Osteoblast (primary cell): ENCODE data around the gene SHB. TPM values are rescaled to one million over a fixed set of nuclear protein-coding genes. Genes with fewer than 3 reads are reported as not detected.

Source experiments
- DNase-seq: peaks from one replicate; pipeline ENCODE4 v3.0.0; 2011; ENCODE audit warnings: low spot score, mixed read lengths; ENCODE audit not compliant: insufficient read length; ENCODE audit errors: missing footprints
- H2AFZ ChIP-seq: 2 replicates; pipeline ENCODE4 v1.6.0; 2011; ENCODE audit warnings: mild to moderate bottlenecking, low read length
- H3K27ac ChIP-seq: 2 replicates; pipeline ENCODE4 v1.5.1; 2011; ENCODE audit warnings: mild to moderate bottlenecking, low read depth, low read length, moderate library complexity
- H3K27me3 ChIP-seq: 2 replicates; pipeline ENCODE4 v1.6.0; 2012; ENCODE audit warnings: mild to moderate bottlenecking, control low read depth, inconsistent platforms, low read length, moderate library complexity; ENCODE audit not compliant: insufficient read depth
- H3K36me3 ChIP-seq: 2 replicates; pipeline ENCODE4 v1.5.1; 2011; ENCODE audit warnings: mild to moderate bottlenecking, low read length, control low read depth, moderate library complexity; ENCODE audit not compliant: insufficient read depth
- H3K4me1 ChIP-seq: 2 replicates; pipeline ENCODE4 v1.5.1; 2011; ENCODE audit warnings: mild to moderate bottlenecking, low read length, control low read depth, moderate library complexity; ENCODE audit not compliant: insufficient read depth
- H3K4me2 ChIP-seq: 2 replicates; pipeline ENCODE4 v1.6.0; 2011; ENCODE audit warnings: mild to moderate bottlenecking, low read length; ENCODE audit not compliant: insufficient read depth
- H3K4me3 ChIP-seq: fragments of 200-600 bp; sonication (generic); 3 replicates; pipeline ENCODE4 v1.5.1; 2012; ENCODE audit warnings: mild to moderate bottlenecking, low read length, inconsistent platforms; ENCODE audit not compliant: insufficient read depth
- H3K79me2 ChIP-seq: 2 replicates; pipeline ENCODE4 v1.6.0; 2012; ENCODE audit warnings: mild to moderate bottlenecking, low read length, control low read depth, inconsistent platforms; ENCODE audit not compliant: insufficient read depth
- H3K9me3 ChIP-seq: 2 replicates; pipeline ENCODE4 v1.5.1; 2011; ENCODE audit warnings: low read depth, low read length, control low read depth
- H4K20me1 ChIP-seq: 2 replicates; pipeline ENCODE4 v1.6.0; 2012; ENCODE audit warnings: mild to moderate bottlenecking, low read length, control low read depth; ENCODE audit not compliant: insufficient read depth
- CTCF ChIP-seq: IDR thresholded peaks from 2 replicates; pipeline ENCODE4 v1.5.1; 2011; ENCODE audit warnings: mild to moderate bottlenecking, low read depth, low read length, moderate library complexity; ENCODE audit errors: extremely low read depth
- total RNA-seq: library from RNA; depleted of rRNA; stranded (reverse); fragments of >200 nt; gene quantifications from 2 replicates; pipeline ENCODE4 v1.2.3, GENCODE V29; 2012

Gene SHB
- total RNA-seq, 1 donor, result 9.4 TPM

DNA sequence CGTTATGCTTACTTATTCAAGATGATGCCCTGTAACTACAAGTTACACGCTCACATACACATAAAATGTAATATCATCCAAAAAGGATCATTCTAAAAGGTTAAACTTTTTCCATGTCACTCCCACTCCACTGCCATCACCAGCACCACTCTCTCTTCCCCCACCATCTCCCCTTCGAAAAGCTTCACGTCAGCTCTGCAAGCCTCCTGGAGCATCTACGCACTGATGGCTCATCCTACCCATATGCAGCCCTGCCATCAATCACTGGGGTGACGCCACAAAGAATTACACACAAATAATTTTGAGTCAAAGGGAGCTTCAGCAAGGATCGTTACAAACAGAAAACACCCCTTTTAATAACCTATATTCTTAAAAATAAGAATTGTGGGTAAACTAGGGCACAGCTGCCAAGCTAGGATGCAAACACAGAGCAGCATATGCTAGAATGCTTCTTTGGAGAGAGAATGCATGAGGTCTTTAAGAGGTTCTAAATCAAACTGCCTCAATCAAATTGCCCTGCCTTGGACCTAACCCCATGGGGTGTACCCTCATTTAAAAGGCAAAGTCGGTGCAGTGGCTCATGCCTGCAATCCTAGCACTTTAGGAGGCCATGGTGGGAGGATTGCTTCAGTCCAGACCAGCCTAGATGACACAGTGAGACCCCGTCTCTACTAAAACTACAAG is 56.1 kb downstream of the SHB start:
- Histone ChIP-seq H3K9me3 (no peaks in the 10 kb centered on the region), H3K27ac (no peak overlapping the region), H3K4me1 (peaks cover 40% of the 10 kb centered on the region), H3K36me3 (peaks cover 10% of the 10 kb centered on the region), H3K79me2 (peaks cover 37% of the 10 kb centered on the region), H3K27me3 (no peaks in the 10 kb centered on the region), H4K20me1 (peaks cover 10% of the 10 kb centered on the region), H3K4me2 (no peak overlapping the region), H2AFZ (no peak overlapping the region), H3K4me3 (no peak overlapping the region)
- no peak for DNase-seq
- no peak for TF ChIP-seq CTCF

DNA sequence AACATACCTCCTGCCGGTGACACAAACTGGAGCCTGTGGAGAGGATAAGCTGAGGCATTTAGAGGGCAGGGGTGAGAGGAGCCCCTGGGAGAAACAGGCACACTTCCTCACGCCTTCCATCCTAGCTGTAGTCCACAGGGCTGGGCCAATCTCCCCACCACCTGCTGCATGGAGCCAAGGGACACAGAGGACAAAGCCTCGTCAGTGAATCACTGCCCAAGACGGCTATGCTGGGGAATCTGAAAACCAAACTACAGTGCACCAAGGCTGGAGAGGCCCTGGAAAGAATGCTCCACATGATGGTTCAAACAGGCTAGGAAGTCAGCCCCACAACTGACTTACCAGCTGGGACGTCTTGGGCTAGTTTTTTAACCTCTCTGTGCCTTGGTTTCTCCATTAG is 57.0 kb downstream of the SHB start:
- Histone ChIP-seq H3K4me3 (no peak overlapping the region), H3K27ac (no peak overlapping the region), H3K4me1 (peaks cover 35% of the 10 kb centered on the region)

GRCh38 chr9:38010918-38011704 is 57.9 kb downstream of the SHB start:
- H3K4me3 ChIP-seq, result no peak overlapping the region
- no peaks in the 10 kb centered on the region for H3K9me3 ChIP-seq
- H3K4me2 ChIP-seq, result no peak overlapping the region
- peaks cover 11% of the 10 kb centered on the region for H4K20me1 ChIP-seq
- no peak overlapping the region for H2AFZ ChIP-seq
- peaks cover 53% of the 10 kb centered on the region for H3K79me2 ChIP-seq
- H3K27me3 ChIP-seq, result no peaks in the 10 kb centered on the region
- peak; percentile 39 for DNase-seq
- peaks cover 27% of the 10 kb centered on the region for H3K4me1 ChIP-seq
- H3K36me3 ChIP-seq, result peaks cover 10% of the 10 kb centered on the region
- no peak for TF ChIP-seq CTCF
- no peak overlapping the region for H3K27ac ChIP-seq

More for the DNA sequence above, 57.0 kb downstream of the SHB start:
- Histone ChIP-seq H2AFZ (no peak overlapping the region), H4K20me1 (peaks cover 10% of the 10 kb centered on the region), H3K4me2 (no peak overlapping the region), H3K36me3 (peaks cover 10% of the 10 kb centered on the region), H3K79me2 (peaks cover 46% of the 10 kb centered on the region), H3K27me3 (no peaks in the 10 kb centered on the region), H3K9me3 (no peaks in the 10 kb centered on the region)
- TF ChIP-seq CTCF, result no peak
- DNase-seq, result no peak

DNA sequence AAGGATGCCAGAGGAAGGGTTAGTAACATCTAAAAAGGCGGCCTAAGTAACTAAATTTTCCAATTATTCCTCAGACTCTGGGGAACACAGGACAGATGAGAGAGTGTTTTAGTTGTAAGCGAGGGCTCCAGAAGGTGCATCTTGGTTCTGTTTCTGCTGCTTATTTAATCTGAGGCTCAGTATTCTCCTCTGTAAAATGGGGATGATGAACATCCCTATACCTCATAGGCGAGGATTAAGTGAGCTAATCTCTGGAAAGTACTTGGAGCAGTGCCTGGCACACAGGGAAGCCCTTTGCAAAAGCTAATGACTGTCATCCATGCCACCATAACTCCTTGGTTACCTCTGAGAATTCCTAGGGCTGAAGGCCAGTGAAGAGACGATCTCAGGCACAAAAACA is 59.0 kb downstream of the SHB start:
- DNase-seq, result no peak
- Histone ChIP-seq H3K27ac (peak overlapping the region; percentile 90), H3K4me3 (no peak overlapping the region), H3K9me3 (no peaks in the 10 kb centered on the region), H3K36me3 (peaks cover 10% of the 10 kb centered on the region), H4K20me1 (peaks cover 13% of the 10 kb centered on the region), H2AFZ (no peak overlapping the region), H3K79me2 (peaks cover 58% of the 10 kb centered on the region), H3K27me3 (no peaks in the 10 kb centered on the region), H3K4me1 (peaks cover 29% of the 10 kb centered on the region), H3K4me2 (no peak overlapping the region)
- no peak for TF ChIP-seq CTCF
